Endothelial cell of umbilical vein (primary cell): Measurements from ENCODE around the gene ITGA1. TPM values are rescaled to one million over a fixed set of nuclear protein-coding genes. Genes with fewer than 3 reads are reported as not detected.

Experiments
- BruUV-seq: library from RNA; stranded (reverse); fragments of 400-500 nt; replicated peaks from 2 replicates; lab custom pipeline; 2021; lab: Mats Ljungman, UMichigan
- CTCF ChIA-PET: fragments of 300-600, 350-600 bp; sonication (Branson Sonifier 250); formaldehyde crosslinking; loops from one replicate; lab custom pipeline; 2021; ENCODE audit warnings: antibody characterized with exemption, inconsistent platforms; lab: Charles Lee
- POLR2A ChIA-PET: fragments of 300-600, 350-600 bp; sonication (Branson Sonifier 250); formaldehyde crosslinking; loops from one replicate; lab custom pipeline; 2021; ENCODE audit warnings: antibody characterized with exemption, inconsistent platforms; lab: Charles Lee
- DNase-seq: peaks from one replicate; pipeline ENCODE4 v3.0.0-alpha.2; 2011; ENCODE audit warnings: low read depth, low spot score
- FAIRE-seq: peaks from 2 replicates; lab custom pipeline; 2011; peaks lifted over from hg19 to GRCh38; lab: Jason Lieb, UNC
- H2AFZ ChIP-seq: 2 replicates; pipeline ENCODE4 v1.6.0; 2012; ENCODE audit warnings: low read depth, low read length, control low read depth, inconsistent platforms
- H3K27ac ChIP-seq: 2 replicates; pipeline ENCODE4 v1.5.1; 2011; ENCODE audit warnings: low read depth, mild to moderate bottlenecking, control low read depth, low read length, moderate library complexity; ENCODE audit not compliant: insufficient read depth
- H3K27me3 ChIP-seq, 2 experiments: 2 replicates each; pipeline versions ENCODE4 v1.6.0 to v1.6.1; 2011; ENCODE audit warnings: low read length in 2 of 2, mixed read lengths in 1 of 2; ENCODE audit not compliant: control insufficient read depth in 2 of 2, insufficient read depth in 2 of 2
- H3K36me3 ChIP-seq, 2 experiments: 2 replicates in 1 of 2; 3 replicates in 1 of 2; pipeline ENCODE4 v1.5.1; 2011; ENCODE audit warnings: low read length in 2 of 2, mild to moderate bottlenecking in 1 of 2, moderate library complexity in 1 of 2; ENCODE audit not compliant: control insufficient read depth in 2 of 2, insufficient read depth in 2 of 2; ENCODE audit errors: extremely low read depth in 1 of 2
- H3K4me1 ChIP-seq: 3 replicates; pipeline ENCODE4 v1.5.1; 2011; ENCODE audit warnings: mild to moderate bottlenecking, low read length; ENCODE audit not compliant: control insufficient read depth, insufficient read depth; ENCODE audit errors: extremely low read depth
- H3K4me2 ChIP-seq: 2 replicates; pipeline ENCODE4 v1.6.1; 2011; ENCODE audit warnings: low read length, control low read depth, mixed read lengths; ENCODE audit not compliant: insufficient read depth
- H3K4me3 ChIP-seq, 3 experiments: fragments of 200-600 bp in 1 of 3; sonication (generic), shearing (Covaris generic) in 1 of 3; replicated peaks in 1 of 3; 2 replicates each; pipeline ENCODE4 v1.5.1; 2011 to 2016; ENCODE audit warnings: control low read depth in 3 of 3, low read length in 3 of 3, mild to moderate bottlenecking in 2 of 3, inconsistent platforms in 1 of 3, low read depth in 1 of 3, moderate library complexity in 1 of 3; ENCODE audit not compliant: insufficient read depth in 1 of 3
- H3K79me2 ChIP-seq: 2 replicates; pipeline ENCODE4 v1.6.0; 2012; ENCODE audit warnings: low read length, inconsistent platforms; ENCODE audit not compliant: control insufficient read depth, insufficient read depth
- H3K9ac ChIP-seq: replicated peaks from 2 replicates; pipeline ENCODE3; 2011; ENCODE audit warnings: low read length, control low read depth; ENCODE audit not compliant: insufficient read depth; ENCODE audit errors: extremely low read depth
- H3K9me1 ChIP-seq: replicated peaks from 3 replicates; pipeline ENCODE4 v1.6.0; 2011; ENCODE audit warnings: mild to moderate bottlenecking, low read length; ENCODE audit not compliant: control insufficient read depth, insufficient read depth; ENCODE audit errors: extremely low read depth
- H3K9me3 ChIP-seq: replicated peaks from 2 replicates; pipeline ENCODE4 v1.5.1; 2012; ENCODE audit warnings: low read length, inconsistent platforms; ENCODE audit not compliant: control insufficient read depth, insufficient read depth
- H4K20me1 ChIP-seq: replicated peaks from 2 replicates; pipeline ENCODE3; 2011; ENCODE audit warnings: mild to moderate bottlenecking, low read length; ENCODE audit not compliant: control insufficient read depth, insufficient read depth; ENCODE audit errors: extremely low read depth
- EZH2 ChIP-seq: IDR thresholded peaks from 2 replicates; pipeline ENCODE4 v1.6.1; 2012; ENCODE audit warnings: borderline replicate concordance, low read depth, mild to moderate bottlenecking, moderate library complexity, low read length, inconsistent platforms; ENCODE audit not compliant: severe bottlenecking
- FOS ChIP-seq: IDR thresholded peaks from 2 replicates; pipeline ENCODE4 v1.6.1; 2011; ENCODE audit warnings: mild to moderate bottlenecking, low read length, moderate library complexity, borderline replicate concordance; ENCODE audit not compliant: insufficient read depth
- GATA2 ChIP-seq: IDR thresholded peaks from 2 replicates; pipeline ENCODE4 v1.7.0; 2011; ENCODE audit warnings: low read depth, mild to moderate bottlenecking, moderate library complexity, mixed read lengths, low read length; ENCODE audit not compliant: insufficient read length, insufficient read depth
- JUN ChIP-seq: IDR thresholded peaks from 2 replicates; pipeline ENCODE4 v1.6.1; 2011; ENCODE audit warnings: borderline replicate concordance, low read depth; ENCODE audit not compliant: insufficient read length, insufficient read depth
- POLR2A ChIP-seq: IDR thresholded peaks from 2 replicates; pipeline ENCODE4 v1.6.1; 2012; ENCODE audit warnings: low read depth, mild to moderate bottlenecking, control low read depth, low read length
- POLR2AphosphoS5 ChIP-seq: IDR thresholded peaks from 2 replicates; pipeline ENCODE4 v1.6.1; 2012; ENCODE audit warnings: low read depth, mild to moderate bottlenecking, control low read depth, low read length, moderate library complexity; ENCODE audit not compliant: insufficient read depth
- dilution Hi-C: fragments of 300-500 bp; cut with MboI; formaldehyde crosslinking; loops from one replicate; pipeline ENCODE4 v1.15.0; 2019; ENCODE audit warnings: low sequenced_read_pairs; ENCODE audit not compliant: extremely low pct_ligation_motif_present
- intact Hi-C: fragments of 100-400 bp; cut with micrococcal nuclease; formaldehyde crosslinking; loops from one replicate; pipeline ENCODE4 v1.10.0; 2022
- polyA plus RNA-seq, 4 experiments: library from polyadenylated mRNA; depleted of rRNA in 3 of 4; stranded (reverse) in 3 of 4; unstranded in 1 of 4; fragments of >200 nt; gene quantifications; 2 replicates each; pipeline versions ENCODE4 v1.2.1 to v1.2.3, GENCODE V29; 2011 to 2012; ENCODE audit warnings: missing spikeins in 1 of 4
- total RNA-seq: library from RNA; stranded (reverse); gene quantifications from 2 replicates; pipeline ENCODE4 v1.2.3, GENCODE V29; 2021
- TF ChIP-seq, protein P1 (sequence below), 2 donors: IDR thresholded peaks; 1 replicate in 1 of 2; 2 replicates in 1 of 2; pipeline ENCODE4 v1.5.1; 2011; ENCODE audit warnings: low read length in 2 of 2, mild to moderate bottlenecking in 2 of 2, moderate library complexity in 2 of 2, control low read depth in 1 of 2, inconsistent platforms in 1 of 2, low read depth in 1 of 2; ENCODE audit not compliant: insufficient read depth in 1 of 2; ENCODE audit errors: extremely low read depth in 1 of 2

Gene ITGA1
- total and polyA plus RNA-seq, 2 donors (not counting 3 experiments of a cell fraction or from before 2014, with no cell fraction given) = 0.65 to 1.9 TPM

DNA sequence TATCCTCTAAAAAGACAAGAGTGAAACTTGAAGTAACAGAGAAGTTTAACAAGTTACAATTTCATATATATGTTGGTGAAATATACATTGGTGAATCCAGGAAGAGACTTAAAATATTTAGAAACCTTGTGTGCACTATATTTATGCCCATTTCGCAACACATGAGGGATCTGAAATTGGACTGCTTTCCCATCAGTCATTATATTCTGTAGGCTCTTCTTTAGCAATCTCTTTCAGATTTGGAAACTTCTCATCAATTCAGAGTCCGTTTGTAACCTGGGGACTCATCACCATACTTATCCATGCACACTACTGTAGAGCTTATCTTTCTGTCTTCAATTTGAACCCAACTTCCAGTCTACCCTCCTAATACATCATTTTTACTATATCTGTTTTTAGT is 2.1 kb downstream of the ITGA1 start:
- BruUV-seq = no TSS peak
- Histone ChIP-seq H3K9me1 (no peaks in the 10 kb centered on the region), H3K4me2 (no peak overlapping the region), H3K9ac (no peak overlapping the region), H3K4me3 (no peak overlapping the region), H3K9me3 (no peaks in the 10 kb centered on the region), H3K27ac (no peak overlapping the region), H3K36me3 (no peaks in the 10 kb centered on the region), H2AFZ (no peak overlapping the region), H3K27me3 (no peaks in the 10 kb centered on the region), H4K20me1 (no peaks in the 10 kb centered on the region), H3K4me1 (peaks cover 11% of the 10 kb centered on the region), H3K79me2 (no peaks in the 10 kb centered on the region)
- DNase-seq (no peak), FAIRE-seq (no peak)
- no peak for TF ChIP-seq FOS
- no peak for TF ChIP-seq POLR2AphosphoS5
- TF ChIP-seq, protein P1, sequence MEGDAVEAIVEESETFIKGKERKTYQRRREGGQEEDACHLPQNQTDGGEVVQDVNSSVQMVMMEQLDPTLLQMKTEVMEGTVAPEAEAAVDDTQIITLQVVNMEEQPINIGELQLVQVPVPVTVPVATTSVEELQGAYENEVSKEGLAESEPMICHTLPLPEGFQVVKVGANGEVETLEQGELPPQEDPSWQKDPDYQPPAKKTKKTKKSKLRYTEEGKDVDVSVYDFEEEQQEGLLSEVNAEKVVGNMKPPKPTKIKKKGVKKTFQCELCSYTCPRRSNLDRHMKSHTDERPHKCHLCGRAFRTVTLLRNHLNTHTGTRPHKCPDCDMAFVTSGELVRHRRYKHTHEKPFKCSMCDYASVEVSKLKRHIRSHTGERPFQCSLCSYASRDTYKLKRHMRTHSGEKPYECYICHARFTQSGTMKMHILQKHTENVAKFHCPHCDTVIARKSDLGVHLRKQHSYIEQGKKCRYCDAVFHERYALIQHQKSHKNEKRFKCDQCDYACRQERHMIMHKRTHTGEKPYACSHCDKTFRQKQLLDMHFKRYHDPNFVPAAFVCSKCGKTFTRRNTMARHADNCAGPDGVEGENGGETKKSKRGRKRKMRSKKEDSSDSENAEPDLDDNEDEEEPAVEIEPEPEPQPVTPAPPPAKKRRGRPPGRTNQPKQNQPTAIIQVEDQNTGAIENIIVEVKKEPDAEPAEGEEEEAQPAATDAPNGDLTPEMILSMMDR (IDR thresholded peaks at IDR 0.05; ENCODE audit: extremely low read depth in 1 of 2, insufficient read depth in 1 of 2, low read depth in 1 of 2, low read length in 2 of 2) = no peak
- TF ChIP-seq JUN = no peak
- TF ChIP-seq GATA2 = no peak
- TF ChIP-seq EZH2 = no peak
- TF ChIP-seq POLR2A = no peak
- ChIA-PET CTCF (interaction anchor here (1.9 kb wide), 1 partner anchor 9 kb away, joined by 7 read pairs; no protein-coding TSS in a partner anchor), POLR2A (no interaction called here)
- dilution Hi-C loops = no loop called here
- intact Hi-C loops = loop anchor here (5.0 kb wide), 1 partner anchor 63 kb away; no protein-coding TSS in a partner anchor
